C4-2B (cell line): ENCODE data around the gene ARL2BP.

Experiments used
- H3K27ac ChIP-seq: fragments of 450-650 bp; 2 replicates; pipeline ENCODE4 v1.5.1; 2017
- ZFX ChIP-seq: fragments of 450-650 bp; IDR thresholded peaks from 2 replicates; pipeline ENCODE4 v1.6.1; 2017
- TF ChIP-seq, protein P1 (sequence below): fragments of 450-650 bp; conservative IDR thresholded peaks from 2 replicates; pipeline ENCODE4 v1.5.1; 2017; ENCODE audit warnings: mild to moderate bottlenecking

ARL2BP gene

DNA sequence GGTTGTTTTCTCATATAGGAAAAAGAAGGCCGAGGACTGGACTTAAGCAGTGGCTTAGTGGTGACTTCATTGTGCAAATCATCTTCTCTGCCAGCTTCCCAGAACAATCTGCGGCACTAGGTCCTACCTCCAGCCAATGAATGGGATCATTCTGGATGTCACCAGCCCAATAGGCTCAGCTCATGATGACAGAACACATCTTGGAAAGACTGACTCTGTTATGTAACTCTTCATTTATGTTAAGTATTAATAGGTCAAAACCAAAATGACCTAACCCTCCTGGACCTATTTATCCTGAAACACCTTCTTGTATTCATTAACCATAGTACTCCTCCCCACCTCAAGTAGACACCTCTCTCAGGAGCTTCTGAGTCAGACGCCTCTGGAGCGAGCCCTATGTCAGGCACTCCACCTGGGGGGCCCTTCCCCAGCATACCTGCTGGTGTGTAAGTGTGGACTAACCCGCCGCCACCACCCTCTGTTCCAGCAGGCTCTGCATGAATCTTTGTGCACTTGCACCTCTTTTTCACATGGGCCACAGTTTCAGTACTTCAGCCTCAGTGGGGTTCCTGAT, 7.2 kb downstream of the ARL2BP start:
- H3K27ac ChIP-seq = no peak overlapping the region
- TF ChIP-seq, protein P1, sequence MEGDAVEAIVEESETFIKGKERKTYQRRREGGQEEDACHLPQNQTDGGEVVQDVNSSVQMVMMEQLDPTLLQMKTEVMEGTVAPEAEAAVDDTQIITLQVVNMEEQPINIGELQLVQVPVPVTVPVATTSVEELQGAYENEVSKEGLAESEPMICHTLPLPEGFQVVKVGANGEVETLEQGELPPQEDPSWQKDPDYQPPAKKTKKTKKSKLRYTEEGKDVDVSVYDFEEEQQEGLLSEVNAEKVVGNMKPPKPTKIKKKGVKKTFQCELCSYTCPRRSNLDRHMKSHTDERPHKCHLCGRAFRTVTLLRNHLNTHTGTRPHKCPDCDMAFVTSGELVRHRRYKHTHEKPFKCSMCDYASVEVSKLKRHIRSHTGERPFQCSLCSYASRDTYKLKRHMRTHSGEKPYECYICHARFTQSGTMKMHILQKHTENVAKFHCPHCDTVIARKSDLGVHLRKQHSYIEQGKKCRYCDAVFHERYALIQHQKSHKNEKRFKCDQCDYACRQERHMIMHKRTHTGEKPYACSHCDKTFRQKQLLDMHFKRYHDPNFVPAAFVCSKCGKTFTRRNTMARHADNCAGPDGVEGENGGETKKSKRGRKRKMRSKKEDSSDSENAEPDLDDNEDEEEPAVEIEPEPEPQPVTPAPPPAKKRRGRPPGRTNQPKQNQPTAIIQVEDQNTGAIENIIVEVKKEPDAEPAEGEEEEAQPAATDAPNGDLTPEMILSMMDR = no peak
- no peak for TF ChIP-seq ZFX

DNA sequence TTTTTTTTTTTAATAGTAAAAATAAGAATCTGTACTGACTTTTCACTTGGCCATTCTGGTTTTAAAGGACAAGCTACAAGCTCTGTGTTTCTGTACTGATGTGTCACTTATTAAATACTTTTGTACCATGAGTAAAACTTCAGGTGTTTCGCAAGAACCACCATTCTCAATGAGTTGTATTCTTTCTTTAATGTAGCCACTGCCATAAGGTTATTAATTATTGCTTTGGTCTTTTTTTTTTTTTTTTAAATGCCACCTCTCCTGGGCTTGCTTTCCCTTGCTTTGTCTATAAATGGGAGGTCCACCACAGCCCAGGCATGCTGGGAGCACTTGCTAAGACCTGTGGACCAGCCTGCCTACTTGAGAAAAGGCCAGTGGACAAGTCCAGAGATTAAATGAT, 8.4 kb downstream of the ARL2BP start:
- H3K27ac ChIP-seq = no peak overlapping the region
- TF ChIP-seq ZFX = no peak
- TF ChIP-seq, protein P1 = no peak

DNA sequence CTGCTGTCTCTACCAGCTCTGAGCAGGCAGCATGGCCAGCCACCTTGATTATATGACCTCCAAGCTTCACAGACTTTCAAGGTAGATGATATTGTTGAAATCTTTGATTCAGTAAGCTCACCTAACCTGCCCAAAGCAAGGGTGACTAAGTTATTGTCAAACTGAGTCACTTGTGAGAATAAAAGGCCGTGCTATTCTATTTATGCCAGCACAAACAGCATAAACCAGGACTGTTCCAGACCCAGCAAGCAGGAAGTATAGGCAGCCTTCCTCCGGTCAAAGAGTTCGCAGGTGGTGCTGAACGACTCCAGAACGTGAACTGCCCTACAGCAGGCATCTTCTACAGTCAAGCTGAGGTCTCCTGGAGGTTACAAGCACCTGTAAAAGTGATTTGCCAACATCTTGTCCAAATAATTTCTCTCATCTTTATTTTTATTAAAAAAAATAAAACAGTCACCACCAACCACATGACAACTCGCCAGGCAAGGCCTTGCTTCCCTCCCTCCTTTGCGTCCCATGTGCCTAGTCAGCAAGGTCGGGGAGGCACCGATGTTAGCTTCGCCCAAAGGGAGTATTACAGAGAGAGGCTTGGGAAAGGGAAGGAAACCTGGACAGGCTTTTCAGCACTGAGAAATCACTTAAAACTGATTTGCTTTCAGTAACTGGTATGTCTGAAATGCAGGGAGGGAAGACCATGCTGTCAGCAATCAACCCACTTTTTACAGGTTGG, 10.8 kb downstream of the ARL2BP start:
- TF ChIP-seq ZFX = no peak
- TF ChIP-seq, protein P1 = no peak
- H3K27ac ChIP-seq = no peak overlapping the region

DNA sequence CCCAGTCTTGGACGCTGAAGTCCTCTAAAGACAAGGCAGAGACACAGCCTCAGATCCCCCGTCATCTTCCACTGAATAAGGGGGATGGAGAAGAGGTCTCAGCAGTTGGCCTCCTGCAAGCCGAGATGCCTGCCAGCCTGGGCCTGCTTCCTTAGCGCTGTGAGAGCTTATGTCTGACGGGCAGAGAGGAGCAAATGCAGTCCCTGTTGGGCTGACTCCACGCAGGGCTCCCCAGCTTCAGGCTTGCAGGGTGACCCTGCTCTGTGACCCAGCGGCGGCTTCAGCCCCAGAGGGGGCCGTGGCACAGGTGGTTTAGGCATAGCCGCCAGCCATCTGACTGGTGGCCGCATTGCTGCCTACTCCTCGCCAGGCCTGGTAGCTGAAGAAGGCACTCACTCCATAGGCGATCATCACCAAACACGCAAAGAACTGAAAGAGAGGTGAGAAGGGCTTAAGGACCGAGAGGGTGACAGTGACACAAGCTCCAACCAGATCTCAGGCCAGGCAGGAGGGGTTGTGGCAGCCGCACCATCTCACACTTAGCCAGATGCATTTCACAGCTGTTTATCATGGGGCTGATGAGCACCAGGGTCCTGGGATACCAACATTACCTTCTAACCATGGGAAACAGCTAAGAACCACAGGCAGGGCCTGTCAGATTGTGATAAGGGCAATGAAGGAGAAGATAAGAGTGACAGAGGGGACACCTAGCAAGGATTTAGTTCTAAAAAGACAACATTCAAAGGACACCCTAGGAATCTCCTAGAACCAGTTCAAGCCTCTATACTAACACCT, 11.7 kb downstream of the ARL2BP start:
- TF ChIP-seq, protein P1 = no peak
- no peak for TF ChIP-seq ZFX

DNA sequence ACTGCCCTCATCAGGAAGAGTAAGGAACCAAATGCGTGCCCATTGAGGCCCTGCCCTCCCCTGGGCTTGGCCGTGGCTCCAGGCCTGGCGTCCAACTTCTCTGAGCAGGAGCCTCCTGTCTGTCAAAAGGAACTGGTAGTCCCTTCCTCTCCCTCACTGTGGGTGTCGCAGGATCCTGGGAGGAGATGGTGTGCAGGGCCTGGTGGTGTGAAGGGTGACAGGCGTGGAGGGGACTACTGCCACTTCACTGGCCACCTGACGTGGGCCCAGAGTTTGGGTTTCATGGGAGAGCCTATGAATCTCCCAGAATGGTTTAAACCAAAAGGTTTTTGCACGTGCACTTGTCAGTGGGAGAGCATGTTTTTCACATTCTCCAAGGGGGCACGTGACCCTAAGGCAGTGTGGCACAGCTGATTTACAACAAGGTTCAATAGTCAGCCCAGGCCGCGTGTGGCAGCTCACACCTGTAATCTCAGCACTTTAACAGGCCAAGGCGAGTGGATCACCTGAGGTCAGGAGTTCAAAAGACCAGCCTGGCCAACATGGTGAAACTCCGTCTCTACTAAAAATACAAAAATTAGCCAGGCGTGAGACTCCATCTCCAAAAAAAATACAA, 12.5 kb downstream of the ARL2BP start:
- no peak overlapping the region for H3K27ac ChIP-seq
- TF ChIP-seq, protein P1 = no peak
- no peak for TF ChIP-seq ZFX

More for the DNA sequence above, 11.7 kb downstream of the ARL2BP start:
- no peak overlapping the region for H3K27ac ChIP-seq

DNA sequence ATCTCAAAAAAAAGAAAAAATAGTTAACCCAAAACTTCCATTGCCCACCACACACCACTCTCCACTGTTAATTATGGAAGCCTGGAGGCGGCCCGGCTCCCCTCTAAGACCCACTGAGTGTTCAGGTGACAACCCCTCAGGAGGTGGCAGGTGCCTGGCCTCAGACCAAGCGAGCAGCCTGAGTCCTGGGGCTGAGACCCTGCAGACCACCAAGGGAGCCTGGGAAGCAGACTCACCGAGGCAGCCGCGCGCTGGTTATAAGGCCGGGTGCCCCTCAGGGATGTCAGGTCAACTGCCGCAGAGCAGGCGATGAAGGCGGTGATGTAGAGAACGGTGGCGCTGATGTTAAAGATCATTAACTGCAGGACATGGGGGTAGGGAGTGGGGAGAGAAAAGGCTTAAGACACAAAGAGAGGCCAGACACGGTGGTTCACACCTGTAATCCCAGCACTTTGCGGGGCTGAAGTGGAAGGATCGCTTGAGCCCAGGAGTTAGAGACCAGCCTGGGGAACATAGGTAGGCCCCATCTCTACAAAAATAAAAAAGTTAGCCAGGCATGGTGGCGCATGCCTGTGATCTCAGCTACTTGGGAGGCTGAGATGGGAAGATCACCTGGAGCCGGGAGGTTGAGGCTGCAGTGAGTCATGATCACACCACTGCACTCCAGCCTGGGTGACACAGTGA, 13.3 kb downstream of the ARL2BP start:
- no peak overlapping the region for H3K27ac ChIP-seq
- TF ChIP-seq, protein P1 = no peak
